ENCODE data around the gene MAL. TPM values are rescaled to one million over a fixed set of nuclear protein-coding genes. Genes with fewer than 3 reads are reported as not detected.

The MAL gene
- total RNA-seq, 3 donors from 2014 or later (not counting 1 experiment from before 2014, with no cell fraction given): 0.54 to 3.3 (median 1.8) TPM

DNA sequence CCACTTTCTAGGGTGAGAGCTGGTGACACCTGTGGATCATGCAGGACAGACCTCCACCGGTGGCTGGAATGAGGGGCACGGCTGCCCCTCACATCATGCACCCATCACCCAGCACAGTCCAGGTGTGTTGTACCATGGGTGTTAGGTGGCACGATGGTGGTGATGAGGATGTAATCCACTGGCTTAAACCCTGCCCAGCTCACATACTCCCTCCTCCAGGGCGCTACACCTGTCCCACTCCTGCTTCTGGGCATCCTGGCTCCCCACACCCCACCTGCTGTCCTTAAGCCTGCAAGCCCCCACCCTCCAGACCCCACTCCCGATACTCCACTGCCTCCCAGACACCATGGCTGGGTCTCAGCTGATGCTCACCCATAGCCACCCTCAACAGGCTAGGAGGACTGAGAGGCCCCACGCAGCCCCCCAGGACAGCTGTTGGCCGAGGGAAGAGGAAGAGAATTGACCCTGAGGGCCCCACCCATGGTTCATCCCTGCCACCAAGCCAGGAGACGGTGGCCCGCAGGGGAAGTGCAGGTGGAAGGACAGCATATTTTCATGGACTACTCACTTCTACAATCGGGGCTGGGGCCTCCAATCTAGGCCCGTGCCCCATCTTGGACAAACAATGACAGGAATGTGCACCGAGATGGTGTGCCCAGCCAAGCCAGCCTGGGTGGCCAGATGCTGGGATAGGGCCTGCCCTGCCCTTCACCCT, 34.3 kb downstream of the MAL start:
- DNase-seq (no peak), ATAC-seq (no peak)
- Histone ChIP-seq H3K36me3 (ENCODE audit: control insufficient read depth, insufficient read depth, low read length) (no peaks in the 10 kb centered on the region), H3K4me1 (ENCODE audit: control insufficient read depth, insufficient read depth, low read length) (no peaks in the 10 kb centered on the region), H3K4me3 (ENCODE audit: low read length) (no peak overlapping the region), H3K27me3 (ENCODE audit: control insufficient read depth, insufficient read depth, low read length) (no peaks in the 10 kb centered on the region), H3K9me3 (ENCODE audit: control insufficient read depth, insufficient read depth, low read length) (no peaks in the 10 kb centered on the region), H3K27ac (ENCODE audit: low read length) (no peak overlapping the region)
- Mint-ChIP-seq H3K9me3 (no peaks in the 10 kb centered on the region), H3K36me3 (no peaks in the 10 kb centered on the region), H3K4me3 (no peak overlapping the region), H3K27me3 (ENCODE audit: low read depth in 2 of 2) (peaks cover 0 to 6% of the 10 kb centered on the region in 2 donors), H3K27ac (no peak overlapping the region), H3K4me1 (no peaks in the 10 kb centered on the region)
- TF ChIP-seq, protein P1, sequence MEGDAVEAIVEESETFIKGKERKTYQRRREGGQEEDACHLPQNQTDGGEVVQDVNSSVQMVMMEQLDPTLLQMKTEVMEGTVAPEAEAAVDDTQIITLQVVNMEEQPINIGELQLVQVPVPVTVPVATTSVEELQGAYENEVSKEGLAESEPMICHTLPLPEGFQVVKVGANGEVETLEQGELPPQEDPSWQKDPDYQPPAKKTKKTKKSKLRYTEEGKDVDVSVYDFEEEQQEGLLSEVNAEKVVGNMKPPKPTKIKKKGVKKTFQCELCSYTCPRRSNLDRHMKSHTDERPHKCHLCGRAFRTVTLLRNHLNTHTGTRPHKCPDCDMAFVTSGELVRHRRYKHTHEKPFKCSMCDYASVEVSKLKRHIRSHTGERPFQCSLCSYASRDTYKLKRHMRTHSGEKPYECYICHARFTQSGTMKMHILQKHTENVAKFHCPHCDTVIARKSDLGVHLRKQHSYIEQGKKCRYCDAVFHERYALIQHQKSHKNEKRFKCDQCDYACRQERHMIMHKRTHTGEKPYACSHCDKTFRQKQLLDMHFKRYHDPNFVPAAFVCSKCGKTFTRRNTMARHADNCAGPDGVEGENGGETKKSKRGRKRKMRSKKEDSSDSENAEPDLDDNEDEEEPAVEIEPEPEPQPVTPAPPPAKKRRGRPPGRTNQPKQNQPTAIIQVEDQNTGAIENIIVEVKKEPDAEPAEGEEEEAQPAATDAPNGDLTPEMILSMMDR (IDR thresholded peaks at IDR 0.05): no peak
- intact Hi-C loops (cut with micrococcal nuclease): no loop called here
- 89% methylated on average over 10 of the region's 12 CpGs for WGBS (ENCODE audit: insufficient coverage)

GRCh38 chr2:95060446-95061118, 35.1 kb downstream of the MAL start:
- TF ChIP-seq, protein P1 (IDR thresholded peaks at IDR 0.05): no peak
- no peak for DNase-seq
- Mint-ChIP-seq H3K36me3 (no peaks in the 10 kb centered on the region), H3K27ac (no peak overlapping the region), H3K27me3 (ENCODE audit: low read depth in 2 of 2) (peaks cover 0 to 6% of the 10 kb centered on the region in 2 donors), H3K9me3 (no peaks in the 10 kb centered on the region), H3K4me3 (no peak overlapping the region), H3K4me1 (no peaks in the 10 kb centered on the region)
- intact Hi-C loops (cut with micrococcal nuclease): no loop called here
- Histone ChIP-seq H3K9me3 (ENCODE audit: control insufficient read depth, insufficient read depth, low read length) (no peaks in the 10 kb centered on the region), H3K27me3 (ENCODE audit: control insufficient read depth, insufficient read depth, low read length) (no peaks in the 10 kb centered on the region), H3K4me3 (ENCODE audit: low read length) (no peak overlapping the region), H3K36me3 (ENCODE audit: control insufficient read depth, insufficient read depth, low read length) (no peaks in the 10 kb centered on the region), H3K27ac (ENCODE audit: low read length) (no peak overlapping the region), H3K4me1 (ENCODE audit: control insufficient read depth, insufficient read depth, low read length) (no peaks in the 10 kb centered on the region)
- WGBS (ENCODE audit: insufficient coverage): 92% methylated on average over 17 of the region's 17 CpGs
- ATAC-seq: no peak

DNA sequence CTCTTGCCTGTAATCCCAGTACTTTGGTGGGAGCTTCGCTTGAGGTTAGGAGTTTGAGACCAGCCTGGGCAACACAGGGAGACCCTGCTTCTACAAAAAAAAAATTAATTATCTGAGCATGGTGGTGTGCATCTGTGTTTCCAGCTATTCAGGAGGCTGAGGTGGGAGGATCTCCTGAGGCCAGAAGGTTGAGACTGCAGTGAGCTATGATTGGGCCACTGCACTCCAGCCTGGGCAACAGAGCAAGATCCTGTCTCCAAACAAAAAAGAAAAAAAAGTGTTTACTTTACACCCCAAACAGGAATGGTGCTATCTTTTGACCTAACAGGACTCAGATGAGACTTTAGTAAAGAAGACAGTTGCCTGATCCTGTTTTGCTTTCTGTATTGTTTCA, 35.6 kb downstream of the MAL start:
- H3K27ac Mint-ChIP-seq: no peak overlapping the region
- Histone ChIP-seq H3K4me1 (ENCODE audit: control insufficient read depth, insufficient read depth, low read length) (no peaks in the 10 kb centered on the region), H3K4me3 (ENCODE audit: low read length) (no peak overlapping the region), H3K27me3 (ENCODE audit: control insufficient read depth, insufficient read depth, low read length) (no peaks in the 10 kb centered on the region), H3K9me3 (ENCODE audit: control insufficient read depth, insufficient read depth, low read length) (no peaks in the 10 kb centered on the region), H3K36me3 (ENCODE audit: control insufficient read depth, insufficient read depth, low read length) (no peaks in the 10 kb centered on the region), H3K27ac (ENCODE audit: low read length) (no peak overlapping the region)
- TF ChIP-seq, protein P1 (IDR thresholded peaks at IDR 0.05): no peak
- H3K36me3 Mint-ChIP-seq: no peaks in the 10 kb centered on the region
- 80% methylated on average over 1 of the region's 1 CpG for WGBS (ENCODE audit: insufficient coverage)
- no peaks in the 10 kb centered on the region for H3K9me3 Mint-ChIP-seq
- peaks cover 0 to 6% of the 10 kb centered on the region in 2 donors for H3K27me3 Mint-ChIP-seq (ENCODE audit: low read depth in 2 of 2)
- intact Hi-C loops (cut with micrococcal nuclease): no loop called here
- H3K4me3 Mint-ChIP-seq: no peak overlapping the region
- no peaks in the 10 kb centered on the region for H3K4me1 Mint-ChIP-seq
- ATAC-seq (no peak), DNase-seq (no peak)

Measured in natural killer cell (primary cell).